SW480 (cell line): ENCODE measurements around the gene ARL6IP6.

ENCODE experiments used
- DNase-seq: peaks from one replicate; pipeline ENCODE4 v3.0.0-alpha.2; 2016; ENCODE audit warnings: low spot score

The ARL6IP6 gene

GRCh38 chr2:152804687-152805408 lies 86.4 kb downstream of the ARL6IP6 start:
- DNase-seq, result no peak

- no peak for DNase-seq
Measured at GRCh38 chr2:152811916-152812315, 93.5 kb downstream of the ARL6IP6 start.
